Suprapubic skin (tissue), 4 donors: ENCODE data around the gene ETV6.

Experiments used
- EP300 ChIP-seq: sonication (generic); formaldehyde crosslinking; IDR thresholded peaks from one replicate; pipeline ENCODE4 v1.6.1; 2017; ENCODE audit warnings: antibody characterized with exemption
- POLR2A ChIP-seq, 2 donors: fragments of 450-650 bp; IDR thresholded peaks; one replicate each; pipeline ENCODE4 v1.6.1; 2017; ENCODE audit warnings: antibody characterized with exemption in 2 of 2, mild to moderate bottlenecking in 2 of 2, moderate library complexity in 2 of 2
- POLR2AphosphoS5 ChIP-seq, 3 donors: sonication (generic); formaldehyde crosslinking; IDR thresholded peaks; one replicate each; pipeline ENCODE4 v1.6.1; 2017; ENCODE audit warnings: antibody characterized with exemption in 3 of 3
- TF ChIP-seq, protein P1 (sequence below), 2 donors: fragments of 200-600 bp in 1 of 2; fragments of 450-650 bp in 1 of 2; sonication (generic) in 1 of 2; IDR thresholded peaks; one replicate each; pipeline ENCODE4 v1.5.1; 2016 to 2019; ENCODE audit warnings: antibody characterized with exemption in 2 of 2, mild to moderate bottlenecking in 1 of 2, moderate library complexity in 1 of 2

DNA sequence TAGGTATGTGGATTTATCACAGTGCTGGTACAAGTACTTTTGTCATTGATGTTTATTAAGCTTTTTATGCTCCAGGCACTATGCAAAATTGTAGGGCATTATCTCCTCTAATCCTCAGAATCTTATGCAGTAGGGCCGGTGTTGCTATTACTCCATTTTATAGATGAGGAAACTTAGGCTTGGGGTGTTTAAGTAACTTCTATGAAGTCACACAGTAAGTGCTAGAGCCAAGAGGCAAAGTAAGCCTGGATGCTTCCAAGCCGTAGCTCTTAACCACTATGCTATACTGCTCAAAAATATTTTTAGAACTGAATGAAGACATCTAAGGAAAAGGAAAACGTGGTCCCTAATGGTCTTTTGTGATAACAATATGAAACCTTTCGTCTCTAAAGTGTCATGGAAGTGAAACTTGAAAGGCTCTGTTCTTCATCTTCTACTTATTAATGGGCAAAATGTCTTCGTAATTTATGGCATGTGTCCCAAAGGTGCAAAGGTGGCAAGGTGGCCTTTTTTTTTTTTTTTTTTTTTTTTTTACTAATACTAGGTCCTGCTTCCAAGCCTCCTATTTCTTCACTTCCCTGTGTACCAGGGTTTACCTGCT, 85.2 kb downstream of the ETV6 start:
- TF ChIP-seq, protein P1, sequence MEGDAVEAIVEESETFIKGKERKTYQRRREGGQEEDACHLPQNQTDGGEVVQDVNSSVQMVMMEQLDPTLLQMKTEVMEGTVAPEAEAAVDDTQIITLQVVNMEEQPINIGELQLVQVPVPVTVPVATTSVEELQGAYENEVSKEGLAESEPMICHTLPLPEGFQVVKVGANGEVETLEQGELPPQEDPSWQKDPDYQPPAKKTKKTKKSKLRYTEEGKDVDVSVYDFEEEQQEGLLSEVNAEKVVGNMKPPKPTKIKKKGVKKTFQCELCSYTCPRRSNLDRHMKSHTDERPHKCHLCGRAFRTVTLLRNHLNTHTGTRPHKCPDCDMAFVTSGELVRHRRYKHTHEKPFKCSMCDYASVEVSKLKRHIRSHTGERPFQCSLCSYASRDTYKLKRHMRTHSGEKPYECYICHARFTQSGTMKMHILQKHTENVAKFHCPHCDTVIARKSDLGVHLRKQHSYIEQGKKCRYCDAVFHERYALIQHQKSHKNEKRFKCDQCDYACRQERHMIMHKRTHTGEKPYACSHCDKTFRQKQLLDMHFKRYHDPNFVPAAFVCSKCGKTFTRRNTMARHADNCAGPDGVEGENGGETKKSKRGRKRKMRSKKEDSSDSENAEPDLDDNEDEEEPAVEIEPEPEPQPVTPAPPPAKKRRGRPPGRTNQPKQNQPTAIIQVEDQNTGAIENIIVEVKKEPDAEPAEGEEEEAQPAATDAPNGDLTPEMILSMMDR (IDR thresholded peaks at IDR 0.05), result no peak
- TF ChIP-seq EP300, result no peak
- TF ChIP-seq POLR2AphosphoS5 (IDR thresholded peaks at IDR 0.05), result no peak
- no peak for TF ChIP-seq POLR2A (IDR thresholded peaks at IDR 0.05)
